ENCODE results near the gene MROH9.

DNA sequence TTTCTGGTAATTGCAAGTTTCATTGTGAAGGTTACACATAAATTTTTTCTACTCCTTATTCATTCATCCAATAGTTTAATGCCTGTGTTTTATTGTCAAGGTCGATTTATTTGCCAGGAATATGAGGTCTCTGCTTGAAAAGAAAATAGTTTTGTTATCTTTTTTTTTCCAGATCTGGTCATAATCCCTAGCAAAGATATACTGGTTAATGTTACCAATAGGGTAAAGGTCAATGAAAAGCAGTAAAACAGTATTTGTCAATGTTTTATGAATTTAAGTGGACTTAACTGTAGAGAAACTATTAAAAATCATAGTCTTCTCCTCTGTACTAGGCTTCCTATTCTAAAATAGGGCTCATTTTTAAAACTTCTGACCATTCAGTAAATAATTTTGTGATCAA, 147.3 kb downstream of the MROH9 start:
- TF ChIP-seq, protein P1, sequence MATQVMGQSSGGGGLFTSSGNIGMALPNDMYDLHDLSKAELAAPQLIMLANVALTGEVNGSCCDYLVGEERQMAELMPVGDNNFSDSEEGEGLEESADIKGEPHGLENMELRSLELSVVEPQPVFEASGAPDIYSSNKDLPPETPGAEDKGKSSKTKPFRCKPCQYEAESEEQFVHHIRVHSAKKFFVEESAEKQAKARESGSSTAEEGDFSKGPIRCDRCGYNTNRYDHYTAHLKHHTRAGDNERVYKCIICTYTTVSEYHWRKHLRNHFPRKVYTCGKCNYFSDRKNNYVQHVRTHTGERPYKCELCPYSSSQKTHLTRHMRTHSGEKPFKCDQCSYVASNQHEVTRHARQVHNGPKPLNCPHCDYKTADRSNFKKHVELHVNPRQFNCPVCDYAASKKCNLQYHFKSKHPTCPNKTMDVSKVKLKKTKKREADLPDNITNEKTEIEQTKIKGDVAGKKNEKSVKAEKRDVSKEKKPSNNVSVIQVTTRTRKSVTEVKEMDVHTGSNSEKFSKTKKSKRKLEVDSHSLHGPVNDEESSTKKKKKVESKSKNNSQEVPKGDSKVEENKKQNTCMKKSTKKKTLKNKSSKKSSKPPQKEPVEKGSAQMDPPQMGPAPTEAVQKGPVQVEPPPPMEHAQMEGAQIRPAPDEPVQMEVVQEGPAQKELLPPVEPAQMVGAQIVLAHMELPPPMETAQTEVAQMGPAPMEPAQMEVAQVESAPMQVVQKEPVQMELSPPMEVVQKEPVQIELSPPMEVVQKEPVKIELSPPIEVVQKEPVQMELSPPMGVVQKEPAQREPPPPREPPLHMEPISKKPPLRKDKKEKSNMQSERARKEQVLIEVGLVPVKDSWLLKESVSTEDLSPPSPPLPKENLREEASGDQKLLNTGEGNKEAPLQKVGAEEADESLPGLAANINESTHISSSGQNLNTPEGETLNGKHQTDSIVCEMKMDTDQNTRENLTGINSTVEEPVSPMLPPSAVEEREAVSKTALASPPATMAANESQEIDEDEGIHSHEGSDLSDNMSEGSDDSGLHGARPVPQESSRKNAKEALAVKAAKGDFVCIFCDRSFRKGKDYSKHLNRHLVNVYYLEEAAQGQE (IDR thresholded peaks at IDR 0.05; ENCODE audit: borderline replicate concordance), result no peak
- TF ChIP-seq, protein P1 (CRISPR knock-in tag; IDR thresholded peaks at IDR 0.05; ENCODE audit: low read depth), result no peak
- no peak for TF ChIP-seq POLR2AphosphoS5 (IDR thresholded peaks at IDR 0.05; ENCODE audit: control insufficient read depth, insufficient read depth, low read depth, low read length)
- TF ChIP-seq JUNB (CRISPR knock-in tag; conservative IDR thresholded peaks at IDR 0.05), result no peak
- TF ChIP-seq, protein P2, sequence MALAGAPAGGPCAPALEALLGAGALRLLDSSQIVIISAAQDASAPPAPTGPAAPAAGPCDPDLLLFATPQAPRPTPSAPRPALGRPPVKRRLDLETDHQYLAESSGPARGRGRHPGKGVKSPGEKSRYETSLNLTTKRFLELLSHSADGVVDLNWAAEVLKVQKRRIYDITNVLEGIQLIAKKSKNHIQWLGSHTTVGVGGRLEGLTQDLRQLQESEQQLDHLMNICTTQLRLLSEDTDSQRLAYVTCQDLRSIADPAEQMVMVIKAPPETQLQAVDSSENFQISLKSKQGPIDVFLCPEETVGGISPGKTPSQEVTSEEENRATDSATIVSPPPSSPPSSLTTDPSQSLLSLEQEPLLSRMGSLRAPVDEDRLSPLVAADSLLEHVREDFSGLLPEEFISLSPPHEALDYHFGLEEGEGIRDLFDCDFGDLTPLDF (CRISPR knock-in tag; IDR thresholded peaks at IDR 0.05), result no peak
- TF ChIP-seq ESRRA (IDR thresholded peaks at IDR 0.05; ENCODE audit: borderline replicate concordance, low read depth), result no peak
- TF ChIP-seq, protein P3, sequence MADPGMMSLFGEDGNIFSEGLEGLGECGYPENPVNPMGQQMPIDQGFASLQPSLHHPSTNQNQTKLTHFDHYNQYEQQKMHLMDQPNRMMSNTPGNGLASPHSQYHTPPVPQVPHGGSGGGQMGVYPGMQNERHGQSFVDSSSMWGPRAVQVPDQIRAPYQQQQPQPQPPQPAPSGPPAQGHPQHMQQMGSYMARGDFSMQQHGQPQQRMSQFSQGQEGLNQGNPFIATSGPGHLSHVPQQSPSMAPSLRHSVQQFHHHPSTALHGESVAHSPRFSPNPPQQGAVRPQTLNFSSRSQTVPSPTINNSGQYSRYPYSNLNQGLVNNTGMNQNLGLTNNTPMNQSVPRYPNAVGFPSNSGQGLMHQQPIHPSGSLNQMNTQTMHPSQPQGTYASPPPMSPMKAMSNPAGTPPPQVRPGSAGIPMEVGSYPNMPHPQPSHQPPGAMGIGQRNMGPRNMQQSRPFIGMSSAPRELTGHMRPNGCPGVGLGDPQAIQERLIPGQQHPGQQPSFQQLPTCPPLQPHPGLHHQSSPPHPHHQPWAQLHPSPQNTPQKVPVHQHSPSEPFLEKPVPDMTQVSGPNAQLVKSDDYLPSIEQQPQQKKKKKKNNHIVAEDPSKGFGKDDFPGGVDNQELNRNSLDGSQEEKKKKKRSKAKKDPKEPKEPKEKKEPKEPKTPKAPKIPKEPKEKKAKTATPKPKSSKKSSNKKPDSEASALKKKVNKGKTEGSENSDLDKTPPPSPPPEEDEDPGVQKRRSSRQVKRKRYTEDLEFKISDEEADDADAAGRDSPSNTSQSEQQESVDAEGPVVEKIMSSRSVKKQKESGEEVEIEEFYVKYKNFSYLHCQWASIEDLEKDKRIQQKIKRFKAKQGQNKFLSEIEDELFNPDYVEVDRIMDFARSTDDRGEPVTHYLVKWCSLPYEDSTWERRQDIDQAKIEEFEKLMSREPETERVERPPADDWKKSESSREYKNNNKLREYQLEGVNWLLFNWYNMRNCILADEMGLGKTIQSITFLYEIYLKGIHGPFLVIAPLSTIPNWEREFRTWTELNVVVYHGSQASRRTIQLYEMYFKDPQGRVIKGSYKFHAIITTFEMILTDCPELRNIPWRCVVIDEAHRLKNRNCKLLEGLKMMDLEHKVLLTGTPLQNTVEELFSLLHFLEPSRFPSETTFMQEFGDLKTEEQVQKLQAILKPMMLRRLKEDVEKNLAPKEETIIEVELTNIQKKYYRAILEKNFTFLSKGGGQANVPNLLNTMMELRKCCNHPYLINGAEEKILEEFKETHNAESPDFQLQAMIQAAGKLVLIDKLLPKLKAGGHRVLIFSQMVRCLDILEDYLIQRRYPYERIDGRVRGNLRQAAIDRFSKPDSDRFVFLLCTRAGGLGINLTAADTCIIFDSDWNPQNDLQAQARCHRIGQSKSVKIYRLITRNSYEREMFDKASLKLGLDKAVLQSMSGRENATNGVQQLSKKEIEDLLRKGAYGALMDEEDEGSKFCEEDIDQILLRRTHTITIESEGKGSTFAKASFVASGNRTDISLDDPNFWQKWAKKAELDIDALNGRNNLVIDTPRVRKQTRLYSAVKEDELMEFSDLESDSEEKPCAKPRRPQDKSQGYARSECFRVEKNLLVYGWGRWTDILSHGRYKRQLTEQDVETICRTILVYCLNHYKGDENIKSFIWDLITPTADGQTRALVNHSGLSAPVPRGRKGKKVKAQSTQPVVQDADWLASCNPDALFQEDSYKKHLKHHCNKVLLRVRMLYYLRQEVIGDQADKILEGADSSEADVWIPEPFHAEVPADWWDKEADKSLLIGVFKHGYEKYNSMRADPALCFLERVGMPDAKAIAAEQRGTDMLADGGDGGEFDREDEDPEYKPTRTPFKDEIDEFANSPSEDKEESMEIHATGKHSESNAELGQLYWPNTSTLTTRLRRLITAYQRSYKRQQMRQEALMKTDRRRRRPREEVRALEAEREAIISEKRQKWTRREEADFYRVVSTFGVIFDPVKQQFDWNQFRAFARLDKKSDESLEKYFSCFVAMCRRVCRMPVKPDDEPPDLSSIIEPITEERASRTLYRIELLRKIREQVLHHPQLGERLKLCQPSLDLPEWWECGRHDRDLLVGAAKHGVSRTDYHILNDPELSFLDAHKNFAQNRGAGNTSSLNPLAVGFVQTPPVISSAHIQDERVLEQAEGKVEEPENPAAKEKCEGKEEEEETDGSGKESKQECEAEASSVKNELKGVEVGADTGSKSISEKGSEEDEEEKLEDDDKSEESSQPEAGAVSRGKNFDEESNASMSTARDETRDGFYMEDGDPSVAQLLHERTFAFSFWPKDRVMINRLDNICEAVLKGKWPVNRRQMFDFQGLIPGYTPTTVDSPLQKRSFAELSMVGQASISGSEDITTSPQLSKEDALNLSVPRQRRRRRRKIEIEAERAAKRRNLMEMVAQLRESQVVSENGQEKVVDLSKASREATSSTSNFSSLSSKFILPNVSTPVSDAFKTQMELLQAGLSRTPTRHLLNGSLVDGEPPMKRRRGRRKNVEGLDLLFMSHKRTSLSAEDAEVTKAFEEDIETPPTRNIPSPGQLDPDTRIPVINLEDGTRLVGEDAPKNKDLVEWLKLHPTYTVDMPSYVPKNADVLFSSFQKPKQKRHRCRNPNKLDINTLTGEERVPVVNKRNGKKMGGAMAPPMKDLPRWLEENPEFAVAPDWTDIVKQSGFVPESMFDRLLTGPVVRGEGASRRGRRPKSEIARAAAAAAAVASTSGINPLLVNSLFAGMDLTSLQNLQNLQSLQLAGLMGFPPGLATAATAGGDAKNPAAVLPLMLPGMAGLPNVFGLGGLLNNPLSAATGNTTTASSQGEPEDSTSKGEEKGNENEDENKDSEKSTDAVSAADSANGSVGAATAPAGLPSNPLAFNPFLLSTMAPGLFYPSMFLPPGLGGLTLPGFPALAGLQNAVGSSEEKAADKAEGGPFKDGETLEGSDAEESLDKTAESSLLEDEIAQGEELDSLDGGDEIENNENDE (IDR thresholded peaks at IDR 0.05; ENCODE audit: low read depth, low read length), result no peak
- no peak for TF ChIP-seq GABPA (tag; conservative IDR thresholded peaks at IDR 0.05; ENCODE audit: low read depth)
- TF ChIP-seq TOE1 (IDR thresholded peaks at IDR 0.05; ENCODE audit: borderline replicate concordance), result no peak
- TF ChIP-seq TOE1 (CRISPR knock-in tag; IDR thresholded peaks at IDR 0.05; ENCODE audit: borderline replicate concordance, low read depth), result no peak
- TF ChIP-seq ZFP1 (CRISPR knock-in tag; IDR thresholded peaks at IDR 0.05), result no peak
- no peak for TF ChIP-seq NONO (IDR thresholded peaks at IDR 0.05; ENCODE audit: low read depth in 2 of 2, low read length in 1 of 2)
- TF ChIP-seq U2AF1 (optimal IDR thresholded peaks at IDR 0.05; ENCODE audit: low read depth, low read length), result no peak
- TF ChIP-seq POLR2G (IDR thresholded peaks at IDR 0.05; ENCODE audit: low read depth, low read length), result no peak
- no peak for TF ChIP-seq NFXL1 (CRISPR knock-in tag; IDR thresholded peaks at IDR 0.05)
- no peak for TF ChIP-seq ZNF324 (CRISPR knock-in tag; IDR thresholded peaks at IDR 0.05)

Data from K562 (cell line).